Suppressor macrophage (primary cell): ENCODE results near the gene F8.
A peak's percentile ranks its signal among the peaks of the same experiment; 100 is the strongest.
"Not testable (repeated sequence)": the region's sequence is repeated elsewhere in the genome, so short reads cannot be mapped to it uniquely, and the experiment has no call there.

Experiments
- DNase-seq, 4 experiments: peaks; one replicate each; pipeline ENCODE4 v3.0.0-alpha.2; 2020 to 2022

The F8 gene

GRCh38 chrX:154868522-154868921, 154.0 kb downstream of the F8 start:
- DNase-seq, result not testable (repeated sequence)

- no peak for DNase-seq
These were observed 167.3 kb downstream of the F8 start for GRCh38 chrX:154855256-154855655.

- DNase-seq, result no peak
These were observed 171.4 kb downstream of the F8 start for GRCh38 chrX:154850957-154851611.

GRCh38 chrX:154840856-154841255, 181.7 kb downstream of the F8 start:
- DNase-seq, result peak; percentile 26 to 73 (median 56)

DNA sequence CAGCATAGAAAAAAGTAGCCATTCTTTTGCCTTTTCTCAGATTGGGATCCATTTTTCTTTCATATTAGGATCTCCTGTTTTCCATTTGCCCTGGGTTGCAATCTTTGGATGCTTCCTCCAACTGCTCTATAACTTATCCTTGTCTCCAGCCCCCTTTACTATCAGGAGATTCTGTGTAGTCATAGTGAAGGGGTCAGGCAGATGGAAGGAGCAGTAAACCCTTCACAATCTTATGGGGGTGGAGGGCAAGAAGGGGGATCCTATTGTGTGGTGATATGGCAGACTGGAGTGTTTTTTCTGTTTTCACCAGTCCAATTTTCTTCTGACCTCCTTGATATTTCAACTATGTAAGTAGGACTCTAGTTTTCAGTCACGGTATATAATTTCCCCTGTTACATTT, 186.4 kb downstream of the F8 start:
- no peak for DNase-seq

- no peak for DNase-seq
These were observed 188.0 kb downstream of the F8 start, which contains the start of gene SMIM9 for GRCh38 chrX:154834562-154834961. TSS of gene SMIM9 (minus strand) at chrX:154834662. CDS start at chrX:154830856, 3,806 bp downstream.

DNA sequence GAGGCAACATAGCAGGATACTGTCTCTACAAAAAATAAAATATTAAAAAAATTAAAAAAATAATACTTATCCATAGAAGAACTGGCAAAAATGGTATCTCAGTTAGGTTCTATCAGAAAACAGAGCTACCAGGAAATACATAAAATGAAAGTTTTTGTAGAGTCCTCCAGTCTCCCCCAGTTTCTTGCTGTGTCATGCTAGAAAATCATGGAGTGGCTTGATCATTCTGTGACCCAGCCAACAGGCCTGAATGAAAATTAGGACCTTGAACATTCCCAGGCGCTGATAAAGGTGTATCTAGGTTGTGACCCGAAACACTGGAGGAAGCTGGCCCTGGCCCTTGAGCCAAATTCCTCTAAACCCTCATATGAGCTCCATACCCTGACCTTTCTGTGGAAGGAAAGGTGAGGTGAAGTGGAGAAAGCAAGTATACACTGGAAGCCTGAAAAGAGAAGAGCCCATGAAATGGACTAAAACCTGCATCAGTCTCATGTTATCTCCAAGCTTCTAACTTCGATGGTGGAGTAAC, 188.7 kb downstream of the F8 start:
- DNase-seq, result no peak

DNA sequence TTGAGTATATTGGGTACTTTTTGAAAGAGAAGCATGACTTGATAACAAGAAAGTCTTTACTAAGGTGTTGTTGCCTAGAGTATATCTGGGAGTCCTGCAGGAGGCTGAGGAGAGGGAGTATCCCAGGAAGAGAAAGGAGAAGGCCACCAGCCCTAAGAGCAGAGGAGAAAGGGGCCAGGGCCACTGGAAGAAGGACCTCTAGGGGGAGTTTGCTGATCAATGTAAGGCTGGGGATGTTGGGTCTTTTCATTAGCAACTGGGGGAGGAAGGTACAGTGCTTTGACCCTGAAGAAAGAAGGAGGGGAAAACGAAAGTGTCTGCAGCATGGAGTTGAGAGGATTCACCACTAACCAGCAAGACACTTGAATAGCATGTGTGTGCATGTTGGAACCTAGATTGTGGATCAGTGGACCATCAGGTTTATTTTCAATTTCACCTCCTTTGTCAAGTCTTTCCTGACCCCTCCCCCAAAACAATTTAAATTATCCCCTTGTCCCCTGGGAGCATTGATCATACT, 192.5 kb downstream of the F8 start:
- DNase-seq, result no peak

- DNase-seq, result no peak
These were observed 193.4 kb downstream of the F8 start for GRCh38 chrX:154829134-154829533.

DNA sequence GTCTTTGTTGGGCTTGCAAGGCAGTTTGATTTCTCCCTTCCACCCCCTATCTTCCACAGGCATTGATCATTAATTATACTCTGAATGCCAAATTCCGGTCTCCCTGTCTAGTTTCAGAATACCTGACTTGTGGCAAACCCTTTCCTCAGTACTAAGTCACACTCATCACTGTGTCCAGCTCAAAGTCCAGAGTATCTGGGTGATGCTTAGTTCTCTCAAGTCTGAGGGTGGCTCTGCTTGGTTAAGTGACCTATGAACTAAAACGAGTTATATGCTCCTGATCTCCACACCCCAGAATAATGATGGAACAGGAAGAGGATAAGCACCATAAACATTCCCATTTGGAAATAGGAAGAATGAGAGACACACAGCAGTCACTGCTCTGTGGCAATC, 194.5 kb downstream of the F8 start:
- no peak for DNase-seq

GRCh38 chrX:154827194-154828015, 195.1 kb downstream of the F8 start:
- DNase-seq, result peak in 2 of 4 experiments; percentile 17 to 32

DNA sequence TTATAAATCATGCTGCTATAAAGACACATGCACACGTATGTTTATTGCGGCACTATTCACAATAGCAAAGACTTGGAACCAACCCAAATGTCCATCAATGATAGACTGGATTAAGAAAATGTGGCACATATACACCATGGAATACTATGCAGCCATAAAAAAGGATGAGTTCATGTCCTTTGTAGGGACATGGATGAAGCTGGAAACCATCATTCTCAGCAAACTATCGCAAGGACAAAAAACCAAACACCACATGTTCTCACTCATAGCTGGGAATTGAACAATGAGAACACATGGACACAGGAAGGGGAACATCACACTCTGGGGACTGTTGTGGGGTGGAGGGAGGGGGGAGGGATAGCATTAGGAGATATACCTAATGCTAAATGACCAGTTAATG, 196.9 kb downstream of the F8 start:
- not testable (repeated sequence) for DNase-seq

DNA sequence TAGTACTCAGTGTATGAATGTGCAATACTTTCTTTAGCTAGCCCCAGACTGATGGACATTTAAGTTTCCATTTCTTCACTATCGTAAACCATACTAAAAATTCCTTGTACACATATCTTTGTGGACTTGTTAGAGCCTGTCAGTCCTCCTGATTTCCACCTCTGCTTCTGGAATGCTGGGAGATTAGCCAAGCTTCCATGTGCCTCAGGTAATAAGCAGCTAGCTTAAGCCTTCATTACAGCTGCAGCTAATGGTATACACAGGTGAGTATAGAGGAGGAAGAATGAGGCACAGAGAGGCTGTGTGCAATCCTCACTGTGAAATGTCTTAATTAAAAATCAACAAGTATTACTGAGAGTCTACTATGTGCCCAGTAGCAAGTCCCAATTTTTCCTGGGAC, 197.9 kb downstream of the F8 start:
- DNase-seq, result no peak

DNA sequence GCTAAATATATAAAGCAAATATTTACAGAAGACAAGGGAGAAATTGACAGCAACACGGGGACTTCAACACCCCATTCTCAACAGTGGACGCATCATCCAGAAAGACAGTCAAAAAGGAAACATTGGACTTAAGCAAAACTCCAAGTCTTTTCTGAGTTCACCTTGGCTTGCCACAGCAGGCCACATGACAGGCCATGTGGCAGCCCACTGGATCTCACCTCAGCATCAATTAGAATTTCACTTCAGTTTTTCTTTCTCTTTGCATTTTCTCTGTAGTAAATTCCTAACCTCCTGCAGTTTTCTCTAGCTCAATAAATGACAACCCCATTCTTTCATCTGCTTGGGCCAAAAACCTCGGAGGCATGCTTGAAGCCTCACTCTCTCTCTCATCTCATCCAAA, 200.5 kb downstream of the F8 start:
- no peak for DNase-seq

GRCh38 chrX:154821523-154821922, 201.0 kb downstream of the F8 start:
- no peak for DNase-seq

DNA sequence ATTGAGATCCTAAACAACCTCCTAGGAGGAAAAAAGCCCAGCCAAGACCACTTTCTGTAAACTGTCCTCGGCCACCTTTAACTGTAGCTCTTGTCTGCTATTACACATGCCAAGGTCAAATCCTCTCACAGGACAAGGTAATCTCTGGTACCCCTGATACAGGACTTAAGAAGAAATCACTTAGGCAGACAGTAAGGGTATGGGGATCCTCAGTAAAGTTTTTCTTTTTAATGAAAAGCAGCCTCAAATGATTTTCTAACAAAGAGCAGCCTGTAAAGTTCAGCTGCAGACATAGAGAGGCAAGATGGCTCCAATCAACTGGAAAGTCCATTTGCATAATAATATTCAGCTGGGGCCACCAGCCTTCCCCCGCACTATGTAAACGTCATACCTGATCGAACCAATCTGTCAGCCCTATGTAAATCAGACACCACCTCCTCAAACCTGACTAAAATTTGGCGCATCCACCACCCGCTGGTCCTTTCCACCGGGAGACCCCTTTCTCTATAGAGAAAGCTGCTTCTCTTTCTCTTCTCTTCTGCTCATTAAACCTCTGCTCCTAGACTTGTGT, 202.7 kb downstream of the F8 start:
- no peak for DNase-seq

- DNase-seq, result no peak
These were observed 203.4 kb downstream of the F8 start for GRCh38 chrX:154818916-154819770.

DNA sequence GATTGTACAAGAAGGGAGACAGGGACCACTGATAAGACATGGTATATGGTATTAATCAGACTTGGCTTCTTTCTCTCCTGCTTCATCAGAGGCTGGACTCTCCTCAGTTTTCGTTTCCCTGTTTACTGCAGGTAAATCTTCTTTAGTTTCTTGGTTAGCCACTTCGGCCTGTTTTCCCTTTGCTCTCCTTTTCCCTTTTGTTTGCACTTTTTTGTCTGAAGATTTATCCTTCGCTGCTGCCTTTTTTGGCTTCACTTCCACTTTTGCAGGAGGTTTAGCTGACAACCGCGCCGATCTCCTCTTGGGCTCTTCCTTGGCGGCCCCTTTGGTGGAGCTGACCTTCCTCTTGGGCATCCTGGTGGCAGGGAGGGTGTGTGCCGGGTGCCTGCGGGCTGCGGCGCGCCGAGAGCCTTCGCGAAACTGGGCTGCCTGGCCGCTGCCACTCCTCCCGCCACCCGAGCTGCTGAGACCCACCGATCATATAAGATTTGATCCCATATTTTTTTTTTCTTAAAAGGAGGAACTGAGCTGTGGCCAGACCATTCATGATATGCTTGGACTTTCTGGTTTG, 205.4 kb downstream of the F8 start:
- DNase-seq, result not testable (repeated sequence)

- DNase-seq, result not testable (repeated sequence)
These were observed 206.1 kb downstream of the F8 start for GRCh38 chrX:154816326-154816898.

GRCh38 chrX:154815274-154815818, 207.2 kb downstream of the F8 start:
- DNase-seq, result no peak

DNA sequence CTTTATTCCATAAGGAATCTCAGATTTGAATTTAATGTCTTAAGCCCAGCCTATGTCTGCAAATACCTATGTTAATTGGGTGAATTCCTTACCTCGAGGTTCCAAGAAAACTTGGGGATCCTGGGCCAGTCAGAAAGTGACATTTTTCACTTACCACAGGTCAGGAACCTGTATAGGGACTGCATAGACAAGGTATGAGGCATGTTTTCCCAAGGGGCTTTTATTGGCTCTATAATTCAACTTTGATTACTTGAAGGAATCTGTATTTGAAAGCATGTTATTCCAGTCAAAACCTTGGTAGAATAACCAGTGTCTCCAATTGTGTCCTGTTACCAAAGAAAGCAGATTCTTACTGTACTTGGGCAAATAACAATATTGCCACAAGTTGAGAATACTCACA, 208.7 kb downstream of the F8 start:
- DNase-seq, result no peak
